ENCODE measurements around the gene MICOS13.

MICOS13 gene

GRCh38 chr19:5687360-5688198 lies 7.3 kb upstream of the MICOS13 start:
- DNase-seq (ENCODE audit: low read depth): no peak

GRCh38 chr19:5686647-5687359 lies 6.5 kb upstream of the MICOS13 start:
- DNase-seq (ENCODE audit: low read depth): peak; percentile 89

GRCh38 chr19:5686326-5686646 lies 6.0 kb upstream of the MICOS13 start:
- no peak for DNase-seq (ENCODE audit: low read depth)

GRCh38 chr19:5684694-5685430 lies 4.5 kb upstream of the MICOS13 start:
- DNase-seq (ENCODE audit: low read depth): no peak

- DNase-seq (ENCODE audit: low read depth): no peak
Measured at GRCh38 chr19:5683177-5683886, 3.0 kb upstream of the MICOS13 start.

- DNase-seq (ENCODE audit: low read depth): no peak
Measured at GRCh38 chr19:5682107-5682482, 1.8 kb upstream of the MICOS13 start.

GRCh38 chr19:5681391-5682106 lies 1.2 kb upstream of the MICOS13 start:
- no peak for DNase-seq (ENCODE audit: low read depth)

- no peak for DNase-seq (ENCODE audit: low read depth)
Measured at GRCh38 chr19:5680084-5680436, 256 bp downstream of the MICOS13 start.

GRCh38 chr19:5679289-5680083 lies 830 bp downstream of the MICOS13 start:
- no peak for DNase-seq (ENCODE audit: low read depth)

GRCh38 chr19:5678071-5678718 lies 2.1 kb downstream of the MICOS13 start:
- DNase-seq (ENCODE audit: low read depth): no peak

GRCh38 chr19:5677580-5677979 lies 2.7 kb downstream of the MICOS13 start:
- no peak for DNase-seq (ENCODE audit: low read depth)

GRCh38 chr19:5677136-5677535 lies 3.2 kb downstream of the MICOS13 start:
- DNase-seq (ENCODE audit: low read depth): no peak

- DNase-seq (ENCODE audit: low read depth): no peak
Measured at GRCh38 chr19:5676772-5677105, 3.6 kb downstream of the MICOS13 start.

GRCh38 chr19:5676105-5676771 lies 4.1 kb downstream of the MICOS13 start:
- no peak for DNase-seq (ENCODE audit: low read depth)

- DNase-seq (ENCODE audit: low read depth): no peak
Measured at GRCh38 chr19:5674714-5675113, 5.6 kb downstream of the MICOS13 start.

GRCh38 chr19:5673752-5674151 lies 6.6 kb downstream of the MICOS13 start:
- no peak for DNase-seq (ENCODE audit: low read depth)

- no peak for DNase-seq (ENCODE audit: low read depth)
Measured at GRCh38 chr19:5672708-5673459, 7.4 kb downstream of the MICOS13 start.

GRCh38 chr19:5671600-5671999 lies 8.7 kb downstream of the MICOS13 start:
- DNase-seq (ENCODE audit: low read depth): no peak

GRCh38 chr19:5669212-5669611 lies 11.1 kb downstream of the MICOS13 start:
- no peak for DNase-seq (ENCODE audit: low read depth)
